Panc1 (cell line): ENCODE measurements around the gene MMADHC.

ENCODE experiments used
- POLR2AphosphoS5 ChIP-seq: IDR thresholded peaks from 2 replicates; pipeline ENCODE4 v1.6.1; 2012; ENCODE audit warnings: mild to moderate bottlenecking, low read depth, low read length, moderate library complexity
- REST ChIP-seq, 2 experiments: IDR thresholded peaks; 2 replicates each; pipeline ENCODE4 v1.6.1; 2011 to 2012; ENCODE audit warnings: low read depth in 2 of 2, control low read depth in 1 of 2, low read length in 1 of 2, mild to moderate bottlenecking in 1 of 2, moderate library complexity in 1 of 2; ENCODE audit not compliant: insufficient read depth in 1 of 2
- TF ChIP-seq, protein P1 (sequence below): fragments of 450-650 bp; IDR thresholded peaks from 2 replicates; pipeline ENCODE4 v1.5.1; 2017; ENCODE audit warnings: mild to moderate bottlenecking

GRCh38 chr2:149585166-149585885, 2.2 kb downstream of the MMADHC start:
- no peak for TF ChIP-seq POLR2AphosphoS5
- TF ChIP-seq, protein P1, sequence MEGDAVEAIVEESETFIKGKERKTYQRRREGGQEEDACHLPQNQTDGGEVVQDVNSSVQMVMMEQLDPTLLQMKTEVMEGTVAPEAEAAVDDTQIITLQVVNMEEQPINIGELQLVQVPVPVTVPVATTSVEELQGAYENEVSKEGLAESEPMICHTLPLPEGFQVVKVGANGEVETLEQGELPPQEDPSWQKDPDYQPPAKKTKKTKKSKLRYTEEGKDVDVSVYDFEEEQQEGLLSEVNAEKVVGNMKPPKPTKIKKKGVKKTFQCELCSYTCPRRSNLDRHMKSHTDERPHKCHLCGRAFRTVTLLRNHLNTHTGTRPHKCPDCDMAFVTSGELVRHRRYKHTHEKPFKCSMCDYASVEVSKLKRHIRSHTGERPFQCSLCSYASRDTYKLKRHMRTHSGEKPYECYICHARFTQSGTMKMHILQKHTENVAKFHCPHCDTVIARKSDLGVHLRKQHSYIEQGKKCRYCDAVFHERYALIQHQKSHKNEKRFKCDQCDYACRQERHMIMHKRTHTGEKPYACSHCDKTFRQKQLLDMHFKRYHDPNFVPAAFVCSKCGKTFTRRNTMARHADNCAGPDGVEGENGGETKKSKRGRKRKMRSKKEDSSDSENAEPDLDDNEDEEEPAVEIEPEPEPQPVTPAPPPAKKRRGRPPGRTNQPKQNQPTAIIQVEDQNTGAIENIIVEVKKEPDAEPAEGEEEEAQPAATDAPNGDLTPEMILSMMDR = no peak
- no peak for TF ChIP-seq REST (IDR thresholded peaks at IDR 0.05; ENCODE audit: insufficient read depth in 1 of 2, low read depth in 2 of 2, low read length in 1 of 2)
